Fibroblast of lung (primary cell): ENCODE results near the gene NRXN2.

Source experiments
- CTCF ChIP-seq, 2 donors: IDR thresholded peaks in 1 of 2; conservative IDR thresholded peaks in 1 of 2; 1 replicate in 1 of 2; 2 replicates in 1 of 2; pipeline ENCODE4 v1.5.1; 2011 to 2012; ENCODE audit warnings: low read length in 2 of 2, control low read depth in 1 of 2, inconsistent platforms in 1 of 2, low read depth in 1 of 2, mild to moderate bottlenecking in 1 of 2
- EZH2 ChIP-seq: IDR thresholded peaks from 2 replicates; pipeline ENCODE4 v1.5.1; 2012; ENCODE audit warnings: low read length, control low read depth, mild to moderate bottlenecking; ENCODE audit errors: missing control alignments

GRCh38 chr11:64588701-64589100 is 134.3 kb downstream of the NRXN2 start:
- no peak for TF ChIP-seq CTCF (conservative IDR thresholded peaks at IDR 0.05 in 1 of 2, IDR thresholded peaks at IDR 0.05 in 1 of 2; ENCODE audit: low read depth in 1 of 2, low read length in 2 of 2)
- no peak for TF ChIP-seq EZH2
